HG02970 (cell line): ENCODE measurements around the gene BAG5.

Source experiments
- ATAC-seq: cut with Tn5 transposase; IDR thresholded peaks from one replicate; pipeline ENCODE4 v1.9.1; 2021; ENCODE audit warnings: mild to moderate bottlenecking, moderate library complexity, moderate number of reproducible peaks; ENCODE audit not compliant: unreplicated experiment, low FRiP score

BAG5 gene

DNA sequence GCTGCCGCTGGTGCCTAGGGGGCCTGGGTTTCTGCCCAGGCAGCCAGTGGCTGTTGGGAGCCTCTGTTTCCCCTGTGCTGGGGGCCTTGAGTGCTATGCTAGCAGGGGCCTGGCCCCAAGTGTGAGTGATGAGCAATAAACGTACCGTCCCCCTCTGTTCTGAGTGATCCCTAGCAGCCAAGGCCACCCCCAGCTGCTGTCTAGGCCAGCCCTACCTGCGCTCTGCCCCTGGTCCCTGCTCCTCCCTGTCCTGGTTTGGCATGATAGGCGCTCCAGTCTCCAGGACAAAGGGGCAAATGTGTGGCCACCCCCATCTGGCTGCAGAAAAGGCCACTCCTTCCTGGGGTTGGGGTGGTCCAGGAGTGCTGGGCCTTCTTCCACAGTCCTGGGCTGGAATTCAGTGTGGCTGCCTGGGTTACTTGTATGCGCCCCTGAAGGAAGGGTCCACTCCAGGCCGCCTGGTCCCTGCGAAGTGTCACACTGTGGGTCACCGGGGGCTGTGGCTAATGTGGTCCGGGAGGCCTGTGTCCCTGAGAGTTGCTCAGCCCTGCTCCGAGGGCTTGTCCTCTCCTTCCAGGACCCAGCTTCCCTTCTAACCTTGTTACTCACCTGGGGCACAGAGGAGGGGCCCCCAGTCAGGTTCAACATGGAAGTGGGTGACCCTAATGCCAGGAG, 26.4 kb downstream of the BAG5 start:
- no peak for ATAC-seq

GRCh38 chr14:103535081-103535890, 27.2 kb downstream of the BAG5 start:
- ATAC-seq, result no peak

- no peak for ATAC-seq
These were observed 27.8 kb downstream of the BAG5 start for GRCh38 chr14:103534576-103535061.

DNA sequence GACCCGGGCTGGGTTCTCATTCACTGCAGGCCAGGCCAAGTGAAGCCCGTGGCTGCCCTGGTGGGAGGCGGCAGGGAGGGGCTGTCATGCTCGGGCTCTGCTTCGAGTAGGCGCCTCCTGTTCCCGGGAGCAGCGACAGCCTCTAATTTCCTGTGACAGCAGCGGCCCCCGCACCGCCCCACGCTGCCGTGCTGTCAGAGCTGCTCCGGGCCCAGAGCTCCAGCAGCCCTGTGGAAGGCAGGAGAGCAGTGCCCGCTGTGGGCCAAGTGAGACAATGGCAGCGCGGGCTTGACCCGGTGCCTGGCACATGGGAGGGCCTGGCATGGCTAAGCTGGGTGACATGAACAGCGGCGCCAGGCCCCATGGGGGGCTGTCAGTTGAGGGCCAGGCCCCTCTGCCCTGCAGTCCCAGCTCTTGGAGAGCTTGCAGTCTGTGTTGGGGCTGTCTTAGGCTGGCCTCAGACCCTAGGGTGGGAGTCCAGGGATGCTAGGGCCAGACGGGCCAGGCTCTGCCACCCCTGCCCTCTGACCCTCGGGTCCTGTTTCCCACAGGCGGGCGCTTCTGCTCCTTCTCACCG, 28.4 kb downstream of the BAG5 start:
- ATAC-seq, result no peak

- ATAC-seq, result no peak
These were observed 29.1 kb downstream of the BAG5 start for GRCh38 chr14:103533137-103533998.

- ATAC-seq, result no peak
These were observed 30.0 kb downstream of the BAG5 start for GRCh38 chr14:103532216-103533136.

GRCh38 chr14:103531421-103532215, 30.8 kb downstream of the BAG5 start:
- no peak for ATAC-seq

DNA sequence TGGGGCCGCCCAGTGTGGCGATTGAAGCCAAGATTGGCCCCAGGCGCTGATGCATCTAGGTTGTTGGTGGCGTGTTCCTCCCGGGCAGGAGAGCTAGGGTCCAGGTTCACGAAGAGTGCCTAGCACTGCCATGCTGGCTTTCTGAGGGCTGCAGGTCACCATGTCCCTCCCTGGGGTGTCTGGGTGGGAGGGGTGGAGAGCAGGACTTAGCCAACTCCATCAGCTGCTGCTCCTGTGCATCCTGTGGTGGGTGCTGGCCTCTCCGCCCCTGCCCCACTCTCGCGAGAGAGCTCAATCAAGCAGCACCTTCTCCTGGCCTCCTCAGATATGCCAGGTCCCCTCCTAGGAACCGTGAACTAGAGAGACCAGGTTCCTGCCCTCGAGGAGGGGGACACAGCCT, 31.6 kb downstream of the BAG5 start:
- ATAC-seq, result no peak

- ATAC-seq, result no peak
These were observed 32.1 kb downstream of the BAG5 start for GRCh38 chr14:103530390-103530789.

- ATAC-seq, result no peak
These were observed 32.8 kb downstream of the BAG5 start for GRCh38 chr14:103529383-103530365.

GRCh38 chr14:103528587-103529382, 33.7 kb downstream of the BAG5 start, which contains the start of gene TRMT61A:
Gene TRMT61A (plus strand): TSS chr14:103529196. CDS start chr14:103529979, 783 bp downstream.
- peak; percentile 51 for ATAC-seq

DNA sequence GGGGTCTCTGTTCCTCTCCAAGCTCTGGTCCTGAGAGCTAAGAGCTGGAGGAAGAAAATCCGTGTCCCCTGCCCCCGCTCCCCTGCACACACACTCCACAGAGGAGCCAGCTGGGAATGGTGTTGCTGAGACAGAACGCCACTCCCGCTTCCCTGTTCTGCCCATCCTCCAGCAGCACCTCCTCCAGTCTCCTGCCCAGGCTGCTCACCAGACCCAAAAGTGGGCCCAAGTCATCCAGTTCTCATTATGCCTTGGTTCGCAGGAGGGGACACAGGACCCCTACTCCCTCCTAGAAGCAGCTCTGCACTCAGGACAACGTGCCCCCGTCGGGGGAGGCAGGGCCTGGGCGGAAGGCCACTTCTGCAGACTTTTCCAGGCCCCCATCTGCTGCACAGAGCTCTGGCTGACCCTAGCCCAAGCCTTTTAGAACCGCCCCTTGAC, 34.3 kb downstream of the BAG5 start:
- ATAC-seq, result no peak

GRCh38 chr14:103527408-103528145, 34.9 kb downstream of the BAG5 start:
- no peak for ATAC-seq

- ATAC-seq, result no peak
These were observed 35.6 kb downstream of the BAG5 start for GRCh38 chr14:103526914-103527248.

GRCh38 chr14:103526247-103526913, 36.1 kb downstream of the BAG5 start:
- ATAC-seq, result no peak
